Spleen (tissue), 7 donors: ENCODE results near the gene MOG.

ENCODE experiments used
- CTCF ChIP-seq, 11 experiments: fragments of 200-600 bp in 7 of 11; fragments of 450-650 bp in 4 of 11; sonication (generic) in 4 of 11; IDR thresholded peaks in 8 of 11; conservative IDR thresholded peaks in 3 of 11; 1 replicate in 7 of 11; 2 replicates in 4 of 11; pipeline versions ENCODE4 v1.4.0 to v1.8.0; 2016 to 2021; ENCODE audit warnings: antibody characterized with exemption in 11 of 11, inconsistent platforms in 4 of 11, mild to moderate bottlenecking in 1 of 11
- POLR2A ChIP-seq, 3 donors: fragments of 450-650 bp; IDR thresholded peaks; one replicate each; pipeline ENCODE4 v1.5.1; 2017; ENCODE audit warnings: antibody characterized with exemption in 3 of 3, mild to moderate bottlenecking in 1 of 3
- POLR2AphosphoS5 ChIP-seq, 3 donors: sonication (generic); formaldehyde crosslinking; IDR thresholded peaks; one replicate each; pipeline ENCODE4 v1.5.1; 2017; ENCODE audit warnings: antibody characterized with exemption in 3 of 3
- donor health status: DM: no; HTN: no; CAD: no; lungs with moderate emphysema.
- donor health status: DM: no; HTN: no; CAD: no.
- donor health status: DM: no; HTN: no; CAD: no.

- no peak for TF ChIP-seq POLR2A (IDR thresholded peaks at IDR 0.05)
- TF ChIP-seq CTCF (IDR thresholded peaks at IDR 0.05 in 8 of 11, conservative IDR thresholded peaks at IDR 0.05 in 3 of 11) = no peak
- no peak for TF ChIP-seq POLR2AphosphoS5 (IDR thresholded peaks at IDR 0.05)
These were observed at the start of gene MOG for GRCh38 chr6:29656798-29657197.
